HUES64 (cell line): ENCODE data around the gene KCNQ1.

Experiments used
- H3K27ac ChIP-seq: 2 replicates; pipeline ENCODE4 v1.7.0; 2013; ENCODE audit warnings: low read depth, low read length, inconsistent platforms
- H3K27me3 ChIP-seq: 2 replicates; pipeline ENCODE4 v1.6.1; 2013; ENCODE audit warnings: mild to moderate bottlenecking, low read length; ENCODE audit not compliant: insufficient read depth
- H3K36me3 ChIP-seq: 2 replicates; pipeline ENCODE4 v1.6.1; 2013; ENCODE audit warnings: mild to moderate bottlenecking, low read length; ENCODE audit not compliant: insufficient read depth
- H3K4me1 ChIP-seq: 2 replicates; pipeline ENCODE4 v1.6.1; 2013; ENCODE audit warnings: mild to moderate bottlenecking, low read length, moderate library complexity; ENCODE audit not compliant: insufficient read depth
- H3K4me3 ChIP-seq: 2 replicates; pipeline ENCODE4 v1.5.1; 2013; ENCODE audit warnings: mild to moderate bottlenecking, low read length, moderate library complexity
- H3K9ac ChIP-seq: 2 replicates; pipeline ENCODE4 v1.6.1; 2013; ENCODE audit warnings: mild to moderate bottlenecking, low read depth, low read length
- H3K9me3 ChIP-seq: 2 replicates; pipeline ENCODE4 v1.6.1; 2013; ENCODE audit warnings: low read depth, low read length; ENCODE audit not compliant: insufficient read depth
- WGBS: fragments of 150-250, 120-280 bp; methylation state at CpG from one replicate; pipeline ENCODE4 v1.1.7; 2013; ENCODE audit warnings: missing lambda C conversion rate; 5-methylcytosine and 5-hydroxymethylcytosine counted together

The KCNQ1 gene

GRCh38 chr11:2698386-2699184 lies 253.8 kb downstream of the KCNQ1 start:
- peaks cover 56% of the 10 kb centered on the region for H3K4me1 ChIP-seq
- peak overlapping the region; percentile 69 for H3K9ac ChIP-seq
- no peaks in the 10 kb centered on the region for H3K9me3 ChIP-seq
- peaks cover 54% of the 10 kb centered on the region for H3K27me3 ChIP-seq
- no peaks in the 10 kb centered on the region for H3K36me3 ChIP-seq
- peak overlapping the region; percentile 61 for H3K4me3 ChIP-seq
- H3K27ac ChIP-seq: no peak overlapping the region
- WGBS: 49% methylated on average over 20 of the region's 20 CpGs

- H3K4me1 ChIP-seq: peaks cover 56% of the 10 kb centered on the region
- no peak overlapping the region for H3K27ac ChIP-seq
- WGBS: 52% methylated on average over 31 of the region's 31 CpGs
- peaks cover 59% of the 10 kb centered on the region for H3K27me3 ChIP-seq
- peak overlapping the region; percentile 61 for H3K4me3 ChIP-seq
- H3K36me3 ChIP-seq: no peaks in the 10 kb centered on the region
- H3K9ac ChIP-seq: peak overlapping the region; percentile 69
- H3K9me3 ChIP-seq: no peaks in the 10 kb centered on the region
Observed at GRCh38 chr11:2699185-2699530, 254.3 kb downstream of the KCNQ1 start.

DNA sequence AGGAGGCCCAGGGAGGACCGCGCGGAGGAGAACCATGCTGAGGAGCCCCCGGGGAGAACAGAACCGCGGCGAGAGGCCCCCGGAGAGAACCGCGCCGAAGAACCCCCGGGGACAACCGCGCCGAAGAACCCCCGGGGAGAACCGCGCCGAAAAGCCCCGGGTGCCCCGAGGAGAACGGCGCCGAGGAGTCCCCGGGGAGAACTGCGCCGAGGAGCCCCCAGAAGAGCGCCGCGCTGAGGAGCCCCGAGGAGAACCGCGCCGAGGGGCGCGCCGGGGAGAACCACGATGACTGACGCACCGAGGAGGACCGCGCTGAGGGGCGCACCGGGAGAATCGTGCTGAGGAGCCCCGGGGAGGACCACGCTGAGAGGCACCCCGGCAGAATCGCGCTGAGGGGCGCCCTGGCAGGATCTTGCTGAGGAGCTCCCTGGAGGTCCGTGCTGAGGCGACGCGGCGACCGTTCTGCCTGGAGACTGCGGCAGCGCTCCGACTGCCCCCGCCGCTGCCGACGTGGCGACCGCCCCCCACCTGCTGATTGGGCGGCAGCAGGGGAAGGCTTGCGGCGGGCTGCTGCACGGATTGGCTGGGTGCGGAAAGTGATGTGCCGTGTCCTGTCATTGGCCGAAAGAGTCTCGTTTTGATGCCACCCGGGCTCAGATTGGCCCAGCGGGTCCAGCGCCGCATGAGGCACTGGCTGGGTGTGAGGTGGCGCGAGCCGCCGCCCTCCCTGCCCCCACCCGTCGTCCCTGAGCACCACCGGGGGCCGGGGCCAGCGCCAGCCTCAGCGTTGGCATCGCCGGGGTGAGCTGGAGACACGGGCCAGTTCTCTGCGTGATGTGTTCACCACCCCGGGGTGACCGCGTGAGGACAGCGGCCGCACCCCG lies 255.0 kb downstream of the KCNQ1 start, which contains the start of gene KCNQ1OT1:
TSS of gene KCNQ1OT1 (minus strand) at position 464 of the 884 bp plus-strand sequence.
- Histone ChIP-seq H3K4me1 (peaks cover 51% of the 10 kb centered on the region), H3K27me3 (peaks cover 66% of the 10 kb centered on the region)

GRCh38 chr11:2700415-2701211 lies 255.8 kb downstream of the KCNQ1 start:
- no peaks in the 10 kb centered on the region for H3K9me3 ChIP-seq
- peak overlapping the region; percentile 57 for H3K27ac ChIP-seq
- WGBS: 56% methylated on average over 52 of the region's 52 CpGs
- peaks cover 67% of the 10 kb centered on the region for H3K27me3 ChIP-seq
- H3K4me1 ChIP-seq: peaks cover 42% of the 10 kb centered on the region
- peak overlapping the region; percentile 51 for H3K4me3 ChIP-seq
- no peaks in the 10 kb centered on the region for H3K36me3 ChIP-seq
- peak overlapping the region; percentile 48; the same call in 1 of the 2 replicates for H3K9ac ChIP-seq

More for the DNA sequence above, 255.0 kb downstream of the KCNQ1 start, which contains the start of gene KCNQ1OT1:
- H3K9me3 ChIP-seq: no peaks in the 10 kb centered on the region
- H3K4me3 ChIP-seq: peak within 1 kb of the TSS; percentile 61
- 53% methylated on average over 98 of the region's 98 CpGs for WGBS
- H3K9ac ChIP-seq: peak within 1 kb of the TSS; percentile 69
- H3K36me3 ChIP-seq: no peaks in the 10 kb centered on the region
- peak within 1 kb of the TSS; percentile 57 for H3K27ac ChIP-seq

- WGBS: 87% methylated on average over 7 of the region's 7 CpGs
- H3K36me3 ChIP-seq: no peaks in the 10 kb centered on the region
- H3K9me3 ChIP-seq: no peaks in the 10 kb centered on the region
- H3K27me3 ChIP-seq: peaks cover 66% of the 10 kb centered on the region
- H3K27ac ChIP-seq: no peak overlapping the region
- no peak overlapping the region for H3K9ac ChIP-seq
- peak overlapping the region; percentile 51 for H3K4me3 ChIP-seq
- H3K4me1 ChIP-seq: peaks cover 36% of the 10 kb centered on the region
Observed at GRCh38 chr11:2701230-2701629, 256.4 kb downstream of the KCNQ1 start.

GRCh38 chr11:2701898-2702434 lies 257.2 kb downstream of the KCNQ1 start:
- Histone ChIP-seq H3K27me3 (peaks cover 73% of the 10 kb centered on the region), H3K27ac (no peak overlapping the region), H3K4me3 (no peak overlapping the region), H3K4me1 (peaks cover 29% of the 10 kb centered on the region), H3K9ac (no peak overlapping the region), H3K9me3 (no peaks in the 10 kb centered on the region), H3K36me3 (no peaks in the 10 kb centered on the region)
- WGBS: 95% methylated on average over 5 of the region's 5 CpGs

DNA sequence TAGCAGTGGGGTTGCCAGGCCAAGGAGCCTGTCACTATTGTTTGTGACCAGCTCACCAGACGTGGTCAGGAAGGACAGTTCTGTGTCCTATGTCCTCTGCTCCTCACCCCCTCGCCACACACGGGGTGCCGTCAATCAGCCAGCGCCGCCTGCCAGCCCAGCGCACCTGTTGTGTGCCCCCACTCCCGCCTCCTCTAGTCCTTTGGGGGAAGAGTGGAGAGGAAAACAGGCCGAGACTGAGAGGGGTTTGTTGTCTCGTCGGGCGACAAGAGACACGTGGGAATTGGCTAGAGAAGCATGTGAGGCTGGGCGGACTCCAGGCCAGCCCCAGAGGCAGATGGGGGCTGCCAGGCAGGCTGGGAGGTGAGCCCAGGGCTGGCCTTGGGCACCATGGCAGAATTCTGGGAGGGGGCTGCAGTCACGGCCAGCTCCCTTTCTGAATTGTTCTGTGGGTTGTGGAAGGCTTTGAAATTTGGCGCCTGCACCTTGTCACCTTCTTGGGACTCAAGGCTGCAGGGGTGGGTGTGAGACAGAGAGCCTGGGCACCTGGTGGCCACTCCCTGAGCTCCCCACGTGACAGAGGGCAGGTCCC lies 258.1 kb downstream of the KCNQ1 start:
- Histone ChIP-seq H3K4me1 (peaks cover 21% of the 10 kb centered on the region), H3K9me3 (no peaks in the 10 kb centered on the region), H3K27me3 (peaks cover 72% of the 10 kb centered on the region), H3K4me3 (no peak overlapping the region), H3K27ac (no peak overlapping the region), H3K36me3 (no peaks in the 10 kb centered on the region), H3K9ac (no peak overlapping the region)
- WGBS: 80% methylated on average over 17 of the region's 17 CpGs

GRCh38 chr11:2703363-2704141 lies 258.7 kb downstream of the KCNQ1 start:
- peaks cover 77% of the 10 kb centered on the region for H3K27me3 ChIP-seq
- no peaks in the 10 kb centered on the region for H3K36me3 ChIP-seq
- H3K4me3 ChIP-seq: no peak overlapping the region
- H3K27ac ChIP-seq: no peak overlapping the region
- peaks cover 17% of the 10 kb centered on the region for H3K4me1 ChIP-seq
- no peak overlapping the region for H3K9ac ChIP-seq
- 59% methylated on average over 16 of the region's 16 CpGs for WGBS
- no peaks in the 10 kb centered on the region for H3K9me3 ChIP-seq

- Histone ChIP-seq H3K27ac (no peak overlapping the region), H3K9ac (no peak overlapping the region), H3K4me1 (peaks cover 17% of the 10 kb centered on the region), H3K36me3 (no peaks in the 10 kb centered on the region), H3K27me3 (peaks cover 73% of the 10 kb centered on the region), H3K4me3 (no peak overlapping the region), H3K9me3 (no peaks in the 10 kb centered on the region)
- WGBS: 91% methylated on average over 6 of the region's 6 CpGs
Observed at GRCh38 chr11:2704356-2704755, 259.5 kb downstream of the KCNQ1 start.
